H1 (cell line): ENCODE results near the gene ADARB2. TPM values are rescaled to one million over a fixed set of nuclear protein-coding genes. Genes with fewer than 3 reads are reported as not detected.

Experiments used
- CTCF ChIA-PET: fragments of 300-600 bp; sonication (Branson Sonifier 250); formaldehyde crosslinking; loops from one replicate; lab custom pipeline; 2021; ENCODE audit not compliant: partially characterized antibody; lab: Charles Lee
- POLR2A ChIA-PET: fragments of 300-600 bp; sonication (Branson Sonifier 250); formaldehyde crosslinking; loops from one replicate; lab custom pipeline; 2021; ENCODE audit warnings: inconsistent platforms; ENCODE audit not compliant: partially characterized antibody; lab: Charles Lee
- DNase-seq, 2 experiments: peaks; one replicate each; pipeline versions ENCODE4 v3.0.0 to v3.0.0-alpha.2; 2010 to 2022; ENCODE audit warnings: low spot score in 2 of 2, low read depth in 1 of 2, mixed read lengths in 1 of 2
- FAIRE-seq: peaks from 2 replicates; lab custom pipeline; 2011; peaks lifted over from hg19 to GRCh38; lab: Jason Lieb, UNC
- H2AFZ ChIP-seq: 2 replicates; pipeline ENCODE4 v1.8.1; 2012; ENCODE audit warnings: low read length, inconsistent platforms
- H2AK5ac ChIP-seq: 2 replicates; pipeline ENCODE4 v1.6.1; 2013; ENCODE audit warnings: low read depth, low read length
- H2BK120ac ChIP-seq: replicated peaks from 2 replicates; pipeline ENCODE3; 2013; ENCODE audit warnings: low read depth, low read length, inconsistent platforms
- H2BK12ac ChIP-seq: 2 replicates; pipeline ENCODE4 v1.6.1; 2013; ENCODE audit warnings: low read depth, low read length
- H2BK15ac ChIP-seq: 2 replicates; pipeline ENCODE4 v1.6.1; 2013; ENCODE audit warnings: low read length
- H2BK20ac ChIP-seq: 2 replicates; pipeline ENCODE4 v1.6.1; 2013; ENCODE audit warnings: low read length
- H2BK5ac ChIP-seq: 2 replicates; pipeline ENCODE4 v1.6.1; 2013; ENCODE audit warnings: low read depth, low read length
- H3K14ac ChIP-seq: 2 replicates; pipeline ENCODE4 v1.6.1; 2013; ENCODE audit warnings: inconsistent platforms; ENCODE audit not compliant: insufficient read length
- H3K18ac ChIP-seq: 2 replicates; pipeline ENCODE4 v1.6.1; 2013; ENCODE audit warnings: low read length; ENCODE audit errors: extremely low read depth
- H3K23ac ChIP-seq: 2 replicates; pipeline ENCODE4 v1.6.1; 2013; ENCODE audit warnings: inconsistent platforms; ENCODE audit not compliant: insufficient read length
- H3K23me2 ChIP-seq: 2 replicates; pipeline ENCODE4 v1.6.1; 2013; ENCODE audit warnings: low read depth, low read length
- H3K27ac ChIP-seq: 2 replicates; pipeline ENCODE4 v1.6.1; 2011; ENCODE audit warnings: low read depth, low read length, inconsistent platforms
- H3K27me3 ChIP-seq, 4 experiments: replicated peaks in 1 of 4; 1 replicate in 1 of 4; 2 replicates in 3 of 4; pipeline versions ENCODE4 v1.6.1 to v1.8.1; 2011 to 2013; ENCODE audit warnings: low read length in 3 of 4, mild to moderate bottlenecking in 3 of 4, inconsistent platforms in 2 of 4, mixed read lengths in 2 of 4, moderate library complexity in 1 of 4; ENCODE audit not compliant: control insufficient read depth in 3 of 4, insufficient read depth in 3 of 4; ENCODE audit errors: extremely low read depth in 1 of 4
- H3K36me3 ChIP-seq, 4 experiments: 2 replicates each; pipeline versions ENCODE4 v1.6.1 to v1.8.1; 2011 to 2013; ENCODE audit warnings: mild to moderate bottlenecking in 4 of 4, low read length in 3 of 4, moderate library complexity in 2 of 4, control low read depth in 1 of 4, inconsistent platforms in 1 of 4; ENCODE audit not compliant: insufficient read depth in 4 of 4, control insufficient read depth in 2 of 4
- H3K4ac ChIP-seq: replicated peaks from 2 replicates; pipeline ENCODE3; 2013; ENCODE audit warnings: low read length, low read depth, mixed read lengths, inconsistent platforms; ENCODE audit not compliant: insufficient read length
- H3K4me1 ChIP-seq, 4 experiments: replicated peaks in 1 of 4; 1 replicate in 1 of 4; 2 replicates in 3 of 4; pipeline versions ENCODE4 v1.6.1 to v1.8.1; 2011 to 2013; ENCODE audit warnings: low read length in 3 of 4, inconsistent platforms in 2 of 4, mixed read lengths in 1 of 4; ENCODE audit not compliant: insufficient read depth in 4 of 4, control insufficient read depth in 3 of 4
- H3K4me2 ChIP-seq, 2 experiments: 2 replicates each; pipeline versions ENCODE4 v1.6.1 to v1.8.1; 2011 to 2013; ENCODE audit warnings: low read depth in 2 of 2, low read length in 2 of 2, control low read depth in 1 of 2, inconsistent platforms in 1 of 2, mild to moderate bottlenecking in 1 of 2; ENCODE audit not compliant: insufficient read depth in 1 of 2
- H3K4me3 ChIP-seq, 4 experiments: fragments of 200-600, 300-600 bp in 1 of 4; sonication (generic), shearing (Covaris generic), sonication (Bioruptor Twin) in 1 of 4; 2 replicates each; pipeline versions ENCODE4 v1.5.1 to v1.8.1; 2011 to 2016; ENCODE audit warnings: low read length in 4 of 4, low read depth in 3 of 4, control low read depth in 2 of 4, inconsistent platforms in 2 of 4, mild to moderate bottlenecking in 2 of 4, mixed read lengths in 1 of 4, moderate library complexity in 1 of 4; ENCODE audit not compliant: insufficient read depth in 2 of 4; ENCODE audit errors: extremely low read depth in 1 of 4
- H3K56ac ChIP-seq: replicated peaks from 2 replicates; pipeline ENCODE3; 2013; ENCODE audit warnings: low read depth, mild to moderate bottlenecking, mixed read lengths, low read length, inconsistent platforms; ENCODE audit not compliant: insufficient read length
- H3K79me1 ChIP-seq: 2 replicates; pipeline ENCODE4 v1.6.1; 2013; ENCODE audit warnings: low read depth, low read length, control low read depth
- H3K79me2 ChIP-seq, 2 experiments: 2 replicates each; pipeline versions ENCODE4 v1.6.1 to v1.8.1; 2012 to 2013; ENCODE audit warnings: low read length in 2 of 2, mild to moderate bottlenecking in 2 of 2, inconsistent platforms in 1 of 2; ENCODE audit not compliant: insufficient read depth in 2 of 2, control insufficient read depth in 1 of 2
- H3K9ac ChIP-seq, 4 experiments: replicated peaks in 1 of 4; 1 replicate in 1 of 4; 2 replicates in 3 of 4; pipeline versions ENCODE4 v1.6.1 to v1.8.1; 2011 to 2013; ENCODE audit warnings: low read depth in 3 of 4, low read length in 3 of 4, control low read depth in 2 of 4, mild to moderate bottlenecking in 2 of 4, moderate library complexity in 2 of 4, inconsistent platforms in 1 of 4; ENCODE audit errors: extremely low read depth in 1 of 4
- H3K9me3 ChIP-seq, 2 experiments: 2 replicates each; pipeline versions ENCODE4 v1.6.1 to v1.8.1; 2012 to 2013; ENCODE audit warnings: mild to moderate bottlenecking in 2 of 2, moderate library complexity in 2 of 2, control low read depth in 1 of 2, inconsistent platforms in 1 of 2, low read depth in 1 of 2, low read length in 1 of 2, mixed read lengths in 1 of 2; ENCODE audit not compliant: insufficient read depth in 2 of 2
- H4K20me1 ChIP-seq, 2 experiments: replicated peaks in 1 of 2; 2 replicates each; pipeline versions ENCODE3 to v1.8.1; 2011 to 2013; ENCODE audit warnings: inconsistent platforms in 2 of 2, low read length in 2 of 2, mild to moderate bottlenecking in 1 of 2; ENCODE audit not compliant: insufficient read depth in 2 of 2, control insufficient read depth in 1 of 2
- H4K5ac ChIP-seq: 2 replicates; pipeline ENCODE4 v1.6.1; 2013; ENCODE audit warnings: low read length, low read depth, mixed read lengths, inconsistent platforms; ENCODE audit not compliant: insufficient read length
- H4K8ac ChIP-seq: 2 replicates; pipeline ENCODE4 v1.8.0; 2013; ENCODE audit warnings: mild to moderate bottlenecking, moderate library complexity, low read length, inconsistent platforms; ENCODE audit not compliant: insufficient read depth; ENCODE audit errors: extremely low read depth
- H4K91ac ChIP-seq: replicated peaks from 2 replicates; pipeline ENCODE3; 2013; ENCODE audit warnings: low read length, mixed read lengths, inconsistent platforms; ENCODE audit not compliant: insufficient read length
- BACH1 ChIP-seq: IDR thresholded peaks from 2 replicates; pipeline ENCODE4 v1.6.1; 2012; ENCODE audit warnings: low read length, improper control_type of control experiment
- CREB1 ChIP-seq: IDR thresholded peaks from 2 replicates; pipeline ENCODE4 v1.6.1; 2012; ENCODE audit warnings: inconsistent platforms
- EP300 ChIP-seq, 2 experiments: IDR thresholded peaks; 1 replicate in 1 of 2; 2 replicates in 1 of 2; pipeline ENCODE4 v1.6.1; 2011 to 2012; ENCODE audit warnings: low read depth in 2 of 2, low read length in 2 of 2, mild to moderate bottlenecking in 2 of 2, borderline replicate concordance in 1 of 2, inconsistent platforms in 1 of 2, moderate library complexity in 1 of 2
- JUN ChIP-seq: IDR thresholded peaks from 2 replicates; pipeline ENCODE4 v1.6.1; 2011; ENCODE audit warnings: low read depth, mild to moderate bottlenecking, improper control_type of control experiment, low read length
- polyA plus RNA-seq, 7 experiments: library from polyadenylated mRNA; depleted of rRNA in 3 of 7; stranded (reverse) in 5 of 7; unstranded in 2 of 7; fragments of >200 nt in 5 of 7; fragments of 200-250 nt in 2 of 7; gene quantifications; 1 replicate in 5 of 7; 2 replicates in 1 of 7; 4 replicates in 1 of 7; pipeline versions ENCODE4 v1.2.1 to v1.2.3, GENCODE V29; 2011 to 2013; ENCODE audit warnings: missing spikeins in 2 of 7, mixed read lengths in 2 of 7
- total RNA-seq: library from RNA; stranded (reverse); fragmentation: NEBNext Ultra II Directional; extraction: Animal tissue kit (Norgen Biotek cat#: 25700); gene quantifications from 2 replicates; pipeline ENCODE4 v1.2.1, GENCODE V29; 2021

The ADARB2 gene
- total and polyA plus RNA-seq, 2 of the 8 experiments (the other 6 are each of a cell fraction or from before 2014, with no cell fraction given) = 2.2 to 2.8 TPM

DNA sequence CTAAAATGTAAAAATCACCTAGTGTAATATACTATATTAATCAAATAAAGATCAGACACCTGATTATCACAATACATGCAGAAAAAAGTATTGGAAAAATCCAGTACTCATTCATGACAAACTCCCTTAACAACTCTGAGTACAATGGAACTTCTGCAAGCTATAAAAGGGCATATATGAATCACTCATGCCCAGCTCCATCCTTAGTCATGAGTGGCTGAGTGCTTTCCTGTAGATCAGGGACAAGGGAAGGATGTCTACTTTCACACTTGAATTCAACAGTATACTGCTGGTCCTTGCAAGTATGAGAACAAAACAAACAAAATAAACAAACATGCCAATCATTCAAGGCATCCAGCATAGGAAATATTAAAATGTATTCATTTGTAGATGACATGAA is 116.5 kb downstream of the ADARB2 start:
- peaks cover 0 to 3% of the 10 kb centered on the region in 2 experiments for H4K20me1 ChIP-seq
- POLR2A ChIA-PET = no interaction called here
- H4K5ac ChIP-seq = no peak overlapping the region
- H2BK20ac ChIP-seq = no peak overlapping the region
- H3K27me3 ChIP-seq = no peaks in the 10 kb centered on the region
- H4K8ac ChIP-seq = no peak overlapping the region
- no peaks in the 10 kb centered on the region for H3K36me3 ChIP-seq
- H3K4me1 ChIP-seq = no peaks in the 10 kb centered on the region; a peak in 2 of 7 replicates
- H4K91ac ChIP-seq = no peak overlapping the region
- no peak overlapping the region for H3K27ac ChIP-seq
- H3K4me2 ChIP-seq = no peak overlapping the region
- FAIRE-seq (no peak), DNase-seq (no peak)
- no peak overlapping the region for H2AFZ ChIP-seq
- H2BK120ac ChIP-seq = no peak overlapping the region
- CTCF ChIA-PET = interaction anchor here (1.5 kb wide), 1 partner anchor 200 kb away, joined by 3 read pairs; no protein-coding TSS in a partner anchor
- H3K23me2 ChIP-seq = no peaks in the 10 kb centered on the region
- H3K79me2 ChIP-seq = no peaks in the 10 kb centered on the region
- no peak overlapping the region for H2BK15ac ChIP-seq
- no peak overlapping the region for H2BK12ac ChIP-seq
- H3K18ac ChIP-seq = no peak overlapping the region
- no peak overlapping the region for H3K56ac ChIP-seq
- no peak overlapping the region for H2AK5ac ChIP-seq
- H2BK5ac ChIP-seq = no peak overlapping the region
- H3K9ac ChIP-seq = no peak overlapping the region
- no peaks in the 10 kb centered on the region for H3K79me1 ChIP-seq
- H3K9me3 ChIP-seq = no peaks in the 10 kb centered on the region
- no peak overlapping the region for H3K23ac ChIP-seq
- H3K4me3 ChIP-seq = no peak overlapping the region
- H3K4ac ChIP-seq = no peak overlapping the region
- H3K14ac ChIP-seq = no peak overlapping the region
- no peak for TF ChIP-seq CREB1
- no peak for TF ChIP-seq EP300 (IDR thresholded peaks at IDR 0.05; ENCODE audit: borderline replicate concordance in 1 of 2, low read depth in 2 of 2, low read length in 2 of 2)
- no peak for TF ChIP-seq BACH1
- TF ChIP-seq JUN = no peak
